Measurements from ENCODE around the gene KRTAP4-1.
"Not testable (repeated sequence)": the region's sequence is repeated elsewhere in the genome, so short reads cannot be mapped to it uniquely, and the experiment has no call there.

Gene KRTAP4-1

GRCh38 chr17:41184480-41184961 lies at the start of gene KRTAP4-1:
TSS of gene KRTAP4-1 (minus strand) at chr17:41184911. CDS start at chr17:41184854, 57 bp downstream.
- FAIRE-seq = no peak

GRCh38 chr17:41232399-41233105 lies 47.8 kb upstream of the KRTAP4-1 start, which contains the start of gene KRTAP9-3:
TSS of gene KRTAP9-3 (plus strand) at chr17:41232449. CDS start at chr17:41232502, 53 bp downstream.
- FAIRE-seq = not testable (repeated sequence)

GRCh38 chr17:41231731-41232130 lies 47.0 kb upstream of the KRTAP4-1 start:
- no peak for FAIRE-seq

GRCh38 chr17:41230094-41230493 lies 45.4 kb upstream of the KRTAP4-1 start:
- FAIRE-seq = no peak

- FAIRE-seq = not testable (repeated sequence)
These were observed 41.9 kb upstream of the KRTAP4-1 start, which contains the start of gene KRTAP9-2 for GRCh38 chr17:41226598-41227095. TSS of gene KRTAP9-2 (plus strand) at chr17:41226648. CDS start at chr17:41226655, 7 bp downstream.

- FAIRE-seq = no peak
These were observed 41.3 kb upstream of the KRTAP4-1 start for GRCh38 chr17:41226051-41226450.

GRCh38 chr17:41223821-41224220 lies 39.1 kb upstream of the KRTAP4-1 start:
- no peak for FAIRE-seq

GRCh38 chr17:41215681-41216080 lies 31.0 kb upstream of the KRTAP4-1 start:
- no peak for FAIRE-seq

- FAIRE-seq = no peak
These were observed 27.9 kb upstream of the KRTAP4-1 start for GRCh38 chr17:41212524-41213169.

GRCh38 chr17:41211845-41212466 lies 27.2 kb upstream of the KRTAP4-1 start:
- no peak for FAIRE-seq

- no peak for FAIRE-seq
These were observed 14.8 kb upstream of the KRTAP4-1 start for GRCh38 chr17:41199421-41200078.

- no peak for FAIRE-seq
These were observed 11.4 kb upstream of the KRTAP4-1 start for GRCh38 chr17:41196068-41196467.

GRCh38 chr17:41190328-41190727 lies 5.6 kb upstream of the KRTAP4-1 start:
- no peak for FAIRE-seq

- FAIRE-seq = not testable (repeated sequence)
These were observed 5.2 kb upstream of the KRTAP4-1 start, which contains the start of gene KRTAP9-1 for GRCh38 chr17:41189837-41190318. TSS of gene KRTAP9-1 (plus strand) at chr17:41189887. CDS start at chr17:41189887, 0 bp downstream.

GRCh38 chr17:41186872-41187271 lies 2.2 kb upstream of the KRTAP4-1 start:
- FAIRE-seq = no peak

- no peak for FAIRE-seq
These were observed 290 bp upstream of the KRTAP4-1 start for GRCh38 chr17:41185001-41185400.

GRCh38 chr17:41178843-41179616 lies 5.7 kb downstream of the KRTAP4-1 start:
- FAIRE-seq = no peak

GRCh38 chr17:41178341-41178740 lies 6.4 kb downstream of the KRTAP4-1 start:
- FAIRE-seq = no peak

GRCh38 chr17:41177727-41178271 lies 6.9 kb downstream of the KRTAP4-1 start, which contains the start of gene KRTAP4-2:
TSS of gene KRTAP4-2 (minus strand) at chr17:41178221. CDS start at chr17:41178164, 57 bp downstream.
- no peak for FAIRE-seq

GRCh38 chr17:41176744-41177387 lies 7.8 kb downstream of the KRTAP4-1 start:
- no peak for FAIRE-seq

GRCh38 chr17:41171886-41172285 lies 12.8 kb downstream of the KRTAP4-1 start:
- FAIRE-seq = no peak

All from G401.6 (cell line).